IMR-90 (cell line): ENCODE data around the gene KLC1. TPM values are rescaled to one million over a fixed set of nuclear protein-coding genes. Genes with fewer than 3 reads are reported as not detected.

ENCODE experiments used
- ATAC-seq: fragments of 200-7000 bp; cut with Tn5 transposase; 2 replicates; pipeline ENCODE4 v1.9.1; 2020; ENCODE audit warnings: low read depth, mild to moderate bottlenecking, moderate library complexity
- BruUV-seq: library from RNA; stranded (reverse); fragments of 400-500 nt; replicated peaks from 2 replicates; lab custom pipeline; 2021; lab: Mats Ljungman, UMichigan
- CTCF ChIA-PET: fragments of 300-600 bp; formaldehyde crosslinking; extraction: SDS; loops from one replicate; lab custom pipeline; 2021; ENCODE audit warnings: antibody characterized with exemption; lab: Yijun Ruan, JAX
- POLR2A ChIA-PET: fragments of 300-600 bp; sonication (Branson Sonifier 250); formaldehyde crosslinking; loops from one replicate; lab custom pipeline; 2022; ENCODE audit warnings: antibody characterized with exemption; ENCODE audit not compliant: unreplicated experiment; lab: Charles Lee
- DNase-seq: peaks from one replicate; pipeline ENCODE4 v3.0.0; 2013
- H2AFZ ChIP-seq: replicated peaks from 2 replicates; pipeline ENCODE3; 2013; ENCODE audit warnings: low read length, mild to moderate bottlenecking; ENCODE audit not compliant: poor library complexity
- H2AK5ac ChIP-seq: 2 replicates; pipeline ENCODE4 v1.6.1; 2013; ENCODE audit warnings: low read depth, low read length, inconsistent platforms
- H2AK9ac ChIP-seq: replicated peaks from 2 replicates; pipeline ENCODE3; 2013; ENCODE audit warnings: mild to moderate bottlenecking, low read depth, low read length, moderate library complexity; ENCODE audit not compliant: poor library complexity
- H2BK120ac ChIP-seq: 2 replicates; pipeline ENCODE4 v1.6.1; 2013; ENCODE audit warnings: low read depth, low read length, inconsistent platforms
- H2BK15ac ChIP-seq: 3 replicates; pipeline ENCODE4 v1.6.1; 2013; ENCODE audit warnings: low read depth, low read length, inconsistent platforms
- H2BK20ac ChIP-seq: 2 replicates; pipeline ENCODE4 v1.6.1; 2013; ENCODE audit warnings: low read depth, mild to moderate bottlenecking, inconsistent platforms, low read length, moderate library complexity
- H2BK5ac ChIP-seq: 2 replicates; pipeline ENCODE4 v1.6.1; 2013; ENCODE audit warnings: mild to moderate bottlenecking, low read depth, low read length, inconsistent platforms; ENCODE audit not compliant: poor library complexity, severe bottlenecking
- H3K14ac ChIP-seq: replicated peaks from 2 replicates; pipeline ENCODE4 v1.6.1; 2013; ENCODE audit warnings: low read depth, low read length, inconsistent platforms
- H3K18ac ChIP-seq: 2 replicates; pipeline ENCODE4 v1.6.1; 2013; ENCODE audit warnings: low read depth, low read length, control low read depth
- H3K23ac ChIP-seq: 2 replicates; pipeline ENCODE4 v1.6.1; 2013; ENCODE audit warnings: low read depth, low read length, inconsistent platforms
- H3K27ac ChIP-seq: 2 replicates; pipeline ENCODE4 v1.5.1; 2013; ENCODE audit warnings: mild to moderate bottlenecking, control low read depth, low read length; ENCODE audit not compliant: insufficient read depth
- H3K27me3 ChIP-seq: 2 replicates; pipeline ENCODE4 v1.6.1; 2013; ENCODE audit warnings: low read length; ENCODE audit not compliant: control insufficient read depth, insufficient read depth
- H3K36me3 ChIP-seq: 2 replicates; pipeline ENCODE4 v1.6.1; 2013; ENCODE audit warnings: low read length, mixed read lengths; ENCODE audit not compliant: control insufficient read depth, insufficient read depth
- H3K4ac ChIP-seq: 2 replicates; pipeline ENCODE4 v1.6.1; 2013; ENCODE audit warnings: low read depth, low read length, inconsistent platforms
- H3K4me1 ChIP-seq: 2 replicates; pipeline ENCODE4 v1.6.1; 2013; ENCODE audit warnings: low read length, mixed read lengths; ENCODE audit not compliant: control insufficient read depth, insufficient read depth
- H3K4me2 ChIP-seq: 2 replicates; pipeline ENCODE4 v1.6.1; 2013; ENCODE audit warnings: low read depth, mild to moderate bottlenecking, control low read depth, low read length, moderate library complexity
- H3K4me3 ChIP-seq: 2 replicates; pipeline ENCODE4 v1.5.1; 2013; ENCODE audit warnings: low read depth, mild to moderate bottlenecking, control low read depth, low read length, moderate library complexity; ENCODE audit not compliant: insufficient read depth
- H3K56ac ChIP-seq: 2 replicates; pipeline ENCODE4 v1.6.1; 2013; ENCODE audit warnings: low read length, inconsistent platforms; ENCODE audit not compliant: insufficient read depth; ENCODE audit errors: extremely low read depth
- H3K79me1 ChIP-seq, 2 experiments: 2 replicates each; pipeline ENCODE4 v1.6.1; 2013; ENCODE audit warnings: low read length in 2 of 2, inconsistent platforms in 1 of 2, low read depth in 1 of 2
- H3K9ac ChIP-seq: 2 replicates; pipeline ENCODE4 v1.6.1; 2013; ENCODE audit warnings: low read depth, low read length, control low read depth
- H3K9me1 ChIP-seq: 2 replicates; pipeline ENCODE4 v1.6.1; 2013; ENCODE audit warnings: low read length, inconsistent platforms; ENCODE audit not compliant: insufficient read depth
- H3K9me3 ChIP-seq: 2 replicates; pipeline ENCODE4 v1.6.1; 2013; ENCODE audit warnings: low read length; ENCODE audit not compliant: control insufficient read depth, insufficient read depth
- H4K20me1 ChIP-seq: 2 replicates; pipeline ENCODE4 v1.6.1; 2013; ENCODE audit warnings: low read length, inconsistent platforms; ENCODE audit not compliant: insufficient read depth
- H4K5ac ChIP-seq: 2 replicates; pipeline ENCODE4 v1.6.1; 2013; ENCODE audit warnings: mild to moderate bottlenecking, low read depth, low read length, control low read depth
- H4K8ac ChIP-seq, 2 experiments: 2 replicates each; pipeline ENCODE4 v1.6.1; 2013; ENCODE audit warnings: low read depth in 2 of 2, low read length in 2 of 2, control low read depth in 1 of 2, inconsistent platforms in 1 of 2
- H4K91ac ChIP-seq: 2 replicates; pipeline ENCODE4 v1.6.1; 2013; ENCODE audit warnings: low read depth, low read length, inconsistent platforms; ENCODE audit not compliant: insufficient read depth
- BHLHE40 ChIP-seq: fragments of 150-350 bp; IDR thresholded peaks from 2 replicates; pipeline ENCODE4 v1.6.1; 2016; ENCODE audit warnings: mild to moderate bottlenecking, low read depth, low read length
- CEBPB ChIP-seq: IDR thresholded peaks from 2 replicates; pipeline ENCODE4 v1.6.1; 2012; ENCODE audit warnings: low read depth, low read length, improper control_type of control experiment
- CHD1 ChIP-seq: IDR thresholded peaks from 2 replicates; pipeline ENCODE4 v1.6.1; 2012; ENCODE audit warnings: low read depth, low read length, improper control_type of control experiment
- CTCF ChIP-seq: conservative IDR thresholded peaks from 2 replicates; pipeline ENCODE4 v1.5.1; 2012; ENCODE audit warnings: mild to moderate bottlenecking, low read depth, low read length, improper control_type of control experiment
- ELK1 ChIP-seq: fragments of 150-350 bp; IDR thresholded peaks from 2 replicates; pipeline ENCODE4 v1.6.1; 2016; ENCODE audit warnings: low read depth, mild to moderate bottlenecking, low read length, moderate library complexity, borderline replicate concordance
- FOS ChIP-seq: fragments of 150-350 bp; IDR thresholded peaks from 2 replicates; pipeline ENCODE4 v1.6.1; 2016; ENCODE audit warnings: low read depth, low read length
- MAFK ChIP-seq: IDR thresholded peaks from 2 replicates; pipeline ENCODE4 v1.6.1; 2012; ENCODE audit warnings: low read depth, low read length, improper control_type of control experiment
- MAZ ChIP-seq: IDR thresholded peaks from 2 replicates; pipeline ENCODE4 v1.6.1; 2012; ENCODE audit warnings: low read depth, mild to moderate bottlenecking, low read length, improper control_type of control experiment, moderate library complexity, borderline replicate concordance
- MXI1 ChIP-seq: IDR thresholded peaks from 2 replicates; pipeline ENCODE4 v1.6.1; 2012; ENCODE audit warnings: low read depth, mild to moderate bottlenecking, low read length, moderate library complexity, borderline replicate concordance
- NFE2L2 ChIP-seq: fragments of 150-350 bp; IDR thresholded peaks from 2 replicates; pipeline ENCODE4 v1.6.1; 2016; ENCODE audit warnings: low read depth, mild to moderate bottlenecking, low read length
- POLR2A ChIP-seq: IDR thresholded peaks from 2 replicates; pipeline ENCODE4 v1.6.1; 2012; ENCODE audit warnings: mild to moderate bottlenecking, low read depth, low read length
- RAD21 ChIP-seq: IDR thresholded peaks from 2 replicates; pipeline ENCODE4 v1.6.1; 2012; ENCODE audit warnings: low read length, improper control_type of control experiment
- RCOR1 ChIP-seq: IDR thresholded peaks from 2 replicates; pipeline ENCODE4 v1.6.1; 2012; ENCODE audit warnings: mild to moderate bottlenecking, low read length, improper control_type of control experiment; ENCODE audit not compliant: insufficient replicate concordance
- RFX5 ChIP-seq: IDR thresholded peaks from 2 replicates; pipeline ENCODE4 v1.8.0; 2012; ENCODE audit warnings: low read depth, mild to moderate bottlenecking, low read length, moderate library complexity
- SMC3 ChIP-seq: fragments of 150-350 bp; IDR thresholded peaks from 2 replicates; pipeline ENCODE4 v1.6.1; 2016; ENCODE audit warnings: low read depth, mild to moderate bottlenecking, antibody characterized with exemption, low read length, moderate library complexity
- WGBS, 2 experiments: methylation state at CpG; one replicate each; pipeline versions ENCODE4 v1.1.5 to v1.1.7; 2013; ENCODE audit warnings: missing lambda C conversion rate in 2 of 2; ENCODE audit not compliant: insufficient read length in 1 of 2; ENCODE audit errors: extremely low coverage in 2 of 2; 5-methylcytosine and 5-hydroxymethylcytosine counted together
- dilution Hi-C: fragments of 300-500 bp; cut with HindIII; formaldehyde crosslinking; loops from one replicate; pipeline ENCODE4 v1.14.3; 2018; ENCODE audit warnings: low sequenced_read_pairs; ENCODE audit not compliant: unreplicated experiment
- in situ Hi-C: fragments of 300-500 bp; cut with MboI; formaldehyde crosslinking; loops from 3 replicates; pipeline ENCODE4 v1.14.3; 2019; ENCODE audit warnings: low sequenced_read_pairs, inconsistent platforms, mixed read lengths
- intact Hi-C: fragments of 100-400 bp; cut with micrococcal nuclease; formaldehyde crosslinking; loops from 2 replicates; pipeline ENCODE4 v1.10.0; 2022
- polyA plus RNA-seq, 3 experiments: library from polyadenylated mRNA; depleted of rRNA; stranded (reverse); fragments of >200 nt; gene quantifications; 2 replicates each; pipeline ENCODE4 v1.2.3, GENCODE V29; 2012; ENCODE audit warnings: low replicate concordance in 1 of 3
- total RNA-seq: library from RNA; depleted of rRNA; stranded (reverse); fragments of >200 nt; gene quantifications from 2 replicates; pipeline ENCODE4 v1.2.3, GENCODE V29; 2012

KLC1 gene
- total and polyA plus RNA-seq, 2 of the 4 experiments (the other 2 are of a cell fraction): 101 to 157 TPM

GRCh38 chr14:103723748-103724081 lies 94.7 kb downstream of the KLC1 start:
- Histone ChIP-seq H2AFZ (peak overlapping the region; percentile 43), H4K20me1 (peaks cover 70% of the 10 kb centered on the region), H3K27ac (no peak overlapping the region), H3K4me3 (no peak overlapping the region), H3K14ac (no peak overlapping the region), H4K91ac (no peak overlapping the region), H3K36me3 (peaks cover 12% of the 10 kb centered on the region), H3K9me1 (peaks cover 10% of the 10 kb centered on the region), H2BK5ac (no peak overlapping the region), H3K9ac (no peak overlapping the region), H3K4ac (no peak overlapping the region), H3K27me3 (no peaks in the 10 kb centered on the region), H2AK5ac (no peak overlapping the region), H3K56ac (no peak overlapping the region), H4K5ac (no peak overlapping the region), H3K4me1 (peaks cover 2% of the 10 kb centered on the region; the same call in 1 of the 2 replicates), H2AK9ac (no peak overlapping the region), H2BK20ac (no peak overlapping the region), H2BK120ac (no peak overlapping the region), H3K23ac (no peak overlapping the region), H3K18ac (no peak overlapping the region), H3K79me1 (peaks cover 14 to 61% of the 10 kb centered on the region in 2 experiments), H2BK15ac (no peak overlapping the region), H3K9me3 (no peaks in the 10 kb centered on the region), H3K4me2 (no peak overlapping the region), H4K8ac (no peak overlapping the region)
- in situ Hi-C loops (no loop called here), intact Hi-C loops (no loop called here), dilution Hi-C loops (no loop called here)
- BruUV-seq: no TSS peak
- WGBS, 2 experiments: 80% methylated on average over 2 of the region's 7 CpGs; no CpG with 5 or more reads in 1 of the 2 experiments
- CTCF ChIA-PET: interaction anchor here (1.1 kb wide), 1 partner anchor 55 kb away, joined by 4 read pairs; no protein-coding TSS in a partner anchor
- DNase-seq: no peak
- POLR2A ChIA-PET: no interaction called here
- no peak for ATAC-seq
- TF ChIP-seq RAD21: no peak
- TF ChIP-seq POLR2A: no peak
- TF ChIP-seq RCOR1: no peak
- no peak for TF ChIP-seq NFE2L2
- no peak for TF ChIP-seq CTCF
- TF ChIP-seq MAFK: no peak
- TF ChIP-seq MXI1: no peak
- no peak for TF ChIP-seq MAZ
- TF ChIP-seq CEBPB: no peak
- TF ChIP-seq CHD1: no peak
- TF ChIP-seq BHLHE40: no peak
- no peak for TF ChIP-seq ELK1
- TF ChIP-seq SMC3: no peak
- TF ChIP-seq FOS: no peak
- no peak for TF ChIP-seq RFX5
